Osteocyte (in vitro differentiated cells): Measurements from ENCODE around the gene FRA10AC1. TPM values are rescaled to one million over a fixed set of nuclear protein-coding genes. Genes with fewer than 3 reads are reported as not detected.

Source experiments
- DNase-seq: peaks from one replicate; pipeline ENCODE4 v3.0.0; 2021; ENCODE audit warnings: mixed read lengths; ENCODE audit not compliant: unreplicated experiment; ENCODE audit errors: extremely low spot score
- H3K27ac Mint-ChIP-seq: one replicate; pipeline ENCODE4 v1.8.0; 2021; ENCODE audit warnings: mild to moderate bottlenecking, mixed read lengths; ENCODE audit not compliant: unreplicated experiment
- H3K27me3 Mint-ChIP-seq: one replicate; pipeline ENCODE4 v1.8.0; 2021; ENCODE audit warnings: mixed read lengths; ENCODE audit not compliant: unreplicated experiment
- H3K36me3 Mint-ChIP-seq: one replicate; pipeline ENCODE4 v1.8.0; 2021; ENCODE audit warnings: mixed read lengths; ENCODE audit not compliant: unreplicated experiment
- H3K4me1 Mint-ChIP-seq: one replicate; pipeline ENCODE4 v1.8.0; 2021; ENCODE audit warnings: mixed read lengths; ENCODE audit not compliant: unreplicated experiment
- H3K4me3 Mint-ChIP-seq: one replicate; pipeline ENCODE4 v1.8.0; 2021; ENCODE audit warnings: mild to moderate bottlenecking, moderate library complexity, mixed read lengths; ENCODE audit not compliant: unreplicated experiment
- H3K9me3 Mint-ChIP-seq: one replicate; pipeline ENCODE4 v1.8.0; 2021; ENCODE audit warnings: mixed read lengths; ENCODE audit not compliant: unreplicated experiment
- total RNA-seq: library from RNA; stranded (reverse); gene quantifications from 2 replicates; pipeline ENCODE4 v1.2.1, GENCODE V29; 2021
- TF ChIP-seq, protein P1 (sequence below): fragments of 200-600 bp; sonication (generic); IDR thresholded peaks from 2 replicates; pipeline ENCODE4 v1.5.0; 2021; ENCODE audit warnings: antibody characterized with exemption, mild to moderate bottlenecking, moderate library complexity

The FRA10AC1 gene
- total RNA-seq, 1 donor from 2014 or later: 13.0 TPM

DNA sequence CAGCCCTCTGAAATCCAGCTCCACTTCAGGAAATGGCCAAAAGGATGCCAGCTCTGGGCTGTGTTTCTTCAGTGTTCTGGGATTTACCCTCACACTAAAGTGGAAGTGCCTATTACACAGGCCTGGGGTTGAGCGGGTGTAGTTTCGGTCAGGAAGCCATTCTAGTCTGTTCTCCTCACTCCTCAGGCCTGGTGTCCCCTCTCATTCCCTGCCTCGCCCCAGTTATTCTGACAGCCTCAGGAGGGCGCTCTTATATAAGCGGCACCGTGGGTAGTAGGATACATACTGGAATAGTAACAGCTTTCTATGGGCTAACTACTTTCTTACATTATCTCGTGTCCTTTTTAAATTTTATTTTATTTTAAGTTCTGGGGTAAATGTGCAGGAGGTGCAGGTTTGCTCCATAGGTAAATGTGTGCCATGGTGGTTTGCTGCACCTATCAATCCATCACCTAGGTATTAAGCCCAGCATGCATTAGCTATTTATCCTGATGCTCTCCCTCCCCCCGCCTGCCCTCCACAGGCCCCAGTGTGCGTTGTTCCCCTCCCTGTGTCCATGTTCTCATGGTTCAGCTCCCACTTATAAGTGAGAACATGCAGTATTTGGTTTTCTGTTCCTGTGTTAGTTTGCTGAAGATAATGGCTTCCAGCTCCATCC is 43.1 kb upstream of the FRA10AC1 start:
- Mint-ChIP-seq H3K27me3 (no peaks in the 10 kb centered on the region), H3K36me3 (peaks cover 2% of the 10 kb centered on the region), H3K9me3 (no peaks in the 10 kb centered on the region), H3K4me1 (peaks cover 45% of the 10 kb centered on the region), H3K27ac (peak overlapping the region; percentile 34), H3K4me3 (no peak overlapping the region)
- TF ChIP-seq, protein P1, sequence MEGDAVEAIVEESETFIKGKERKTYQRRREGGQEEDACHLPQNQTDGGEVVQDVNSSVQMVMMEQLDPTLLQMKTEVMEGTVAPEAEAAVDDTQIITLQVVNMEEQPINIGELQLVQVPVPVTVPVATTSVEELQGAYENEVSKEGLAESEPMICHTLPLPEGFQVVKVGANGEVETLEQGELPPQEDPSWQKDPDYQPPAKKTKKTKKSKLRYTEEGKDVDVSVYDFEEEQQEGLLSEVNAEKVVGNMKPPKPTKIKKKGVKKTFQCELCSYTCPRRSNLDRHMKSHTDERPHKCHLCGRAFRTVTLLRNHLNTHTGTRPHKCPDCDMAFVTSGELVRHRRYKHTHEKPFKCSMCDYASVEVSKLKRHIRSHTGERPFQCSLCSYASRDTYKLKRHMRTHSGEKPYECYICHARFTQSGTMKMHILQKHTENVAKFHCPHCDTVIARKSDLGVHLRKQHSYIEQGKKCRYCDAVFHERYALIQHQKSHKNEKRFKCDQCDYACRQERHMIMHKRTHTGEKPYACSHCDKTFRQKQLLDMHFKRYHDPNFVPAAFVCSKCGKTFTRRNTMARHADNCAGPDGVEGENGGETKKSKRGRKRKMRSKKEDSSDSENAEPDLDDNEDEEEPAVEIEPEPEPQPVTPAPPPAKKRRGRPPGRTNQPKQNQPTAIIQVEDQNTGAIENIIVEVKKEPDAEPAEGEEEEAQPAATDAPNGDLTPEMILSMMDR: peak; percentile 66
- no peak for DNase-seq

DNA sequence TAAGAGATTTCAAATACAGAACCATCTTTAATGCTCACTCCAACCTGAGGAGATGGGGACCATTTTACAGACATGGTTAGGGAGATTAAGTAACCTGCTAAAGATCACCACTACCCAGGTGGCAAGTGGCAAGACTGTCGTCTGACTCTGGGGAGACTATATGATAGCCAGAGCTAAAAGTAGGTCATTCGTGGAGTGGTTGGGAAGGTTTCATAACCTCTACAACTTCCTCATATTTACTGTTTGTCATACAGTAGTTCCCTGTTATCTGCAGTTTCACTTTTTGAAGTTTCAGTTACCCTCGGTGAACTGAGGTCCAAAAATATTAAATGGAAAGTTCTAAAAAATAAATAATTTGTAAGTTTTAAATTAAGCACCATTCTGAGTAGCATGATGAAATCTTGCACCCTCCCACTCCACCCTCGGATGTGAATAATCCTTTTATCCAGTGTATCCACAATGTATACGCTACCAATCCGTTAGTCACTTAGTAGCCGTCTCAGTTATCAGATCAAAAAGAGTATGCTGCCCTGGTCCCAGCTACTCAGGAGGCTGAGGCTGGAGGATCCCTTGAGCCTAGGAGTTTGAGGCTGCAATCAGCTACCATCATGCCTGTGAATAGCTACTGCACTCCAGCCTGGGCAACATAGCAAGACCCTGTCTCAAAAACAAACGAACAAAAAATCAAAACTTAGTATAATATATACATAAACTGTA is 40.4 kb upstream of the FRA10AC1 start:
- peaks cover 21% of the 10 kb centered on the region for H3K27me3 Mint-ChIP-seq
- H3K27ac Mint-ChIP-seq: no peak overlapping the region
- H3K36me3 Mint-ChIP-seq: peaks cover 4% of the 10 kb centered on the region
- TF ChIP-seq, protein P1: no peak
- peaks cover 3% of the 10 kb centered on the region for H3K9me3 Mint-ChIP-seq
- DNase-seq: no peak
- peaks cover 25% of the 10 kb centered on the region for H3K4me1 Mint-ChIP-seq
- no peak overlapping the region for H3K4me3 Mint-ChIP-seq

DNA sequence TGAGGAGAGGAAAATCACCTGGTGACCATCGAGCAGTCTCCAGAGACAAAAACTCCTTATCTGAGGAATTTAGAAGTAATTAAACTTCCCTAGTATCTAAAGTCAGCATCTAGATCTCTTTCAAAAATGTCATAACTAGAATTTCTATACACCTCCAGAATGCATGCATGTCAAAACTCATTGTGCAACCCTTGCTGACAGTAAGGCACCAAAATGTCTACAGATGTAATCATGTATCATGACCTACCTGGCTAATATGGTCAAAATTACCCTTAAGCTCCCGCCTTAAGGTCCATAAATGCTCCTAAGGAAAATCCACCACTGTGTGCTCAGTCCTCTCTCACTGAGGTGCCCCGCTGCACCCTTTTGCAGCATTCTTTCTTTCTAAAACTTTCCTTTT is 39.0 kb upstream of the FRA10AC1 start:
- TF ChIP-seq, protein P1: no peak
- peaks cover 3% of the 10 kb centered on the region for H3K9me3 Mint-ChIP-seq
- peaks cover 13% of the 10 kb centered on the region for H3K4me1 Mint-ChIP-seq
- peaks cover 4% of the 10 kb centered on the region for H3K36me3 Mint-ChIP-seq
- H3K4me3 Mint-ChIP-seq: no peak overlapping the region
- no peak for DNase-seq
- H3K27ac Mint-ChIP-seq: no peak overlapping the region
- peaks cover 35% of the 10 kb centered on the region for H3K27me3 Mint-ChIP-seq

DNA sequence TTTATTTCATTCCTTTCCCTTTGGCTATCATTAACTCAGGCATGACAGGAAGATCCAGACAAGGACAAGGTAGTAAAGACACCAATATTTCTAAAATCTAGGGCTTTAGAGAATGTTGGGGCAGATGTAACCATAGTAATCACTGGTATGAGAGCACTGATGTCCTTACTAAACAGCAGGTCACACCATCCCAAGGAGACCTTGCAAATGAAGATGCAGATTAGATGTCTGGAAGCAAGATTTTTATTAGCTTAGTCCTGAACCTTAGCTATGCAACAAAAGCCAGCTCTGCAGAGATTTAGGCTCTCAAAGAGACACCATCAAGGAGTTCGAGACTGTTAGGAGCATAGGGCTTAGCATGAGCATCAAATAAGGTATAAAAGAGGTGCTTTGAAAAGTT is 23.6 kb upstream of the FRA10AC1 start:
- DNase-seq: no peak
- H3K4me3 Mint-ChIP-seq: no peak overlapping the region
- no peak overlapping the region for H3K27ac Mint-ChIP-seq
- no peaks in the 10 kb centered on the region for H3K9me3 Mint-ChIP-seq
- no peaks in the 10 kb centered on the region for H3K36me3 Mint-ChIP-seq
- H3K27me3 Mint-ChIP-seq: peaks cover 62% of the 10 kb centered on the region
- peaks cover 4% of the 10 kb centered on the region for H3K4me1 Mint-ChIP-seq
- TF ChIP-seq, protein P1: no peak

DNA sequence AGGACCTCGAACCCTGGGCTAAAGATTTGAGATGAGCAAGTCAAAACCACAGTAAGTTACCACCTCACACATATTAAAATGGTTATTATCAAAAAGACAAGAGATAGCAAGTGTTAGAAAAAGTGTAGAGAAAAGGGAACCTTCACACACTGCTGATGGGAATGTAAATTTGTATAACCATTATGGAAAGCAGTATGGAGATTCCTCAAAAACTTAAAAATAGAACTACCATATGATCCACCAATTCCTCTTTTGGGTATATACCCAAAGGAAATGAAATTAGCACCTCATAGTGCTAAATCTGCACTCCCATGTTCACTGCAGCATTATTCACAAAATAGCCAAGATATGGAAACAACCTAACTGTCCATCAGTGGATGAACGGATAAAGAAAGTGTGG is 20.8 kb upstream of the FRA10AC1 start:
- Mint-ChIP-seq H3K9me3 (no peaks in the 10 kb centered on the region), H3K36me3 (no peaks in the 10 kb centered on the region), H3K4me1 (peaks cover 4% of the 10 kb centered on the region), H3K27me3 (peaks cover 66% of the 10 kb centered on the region), H3K4me3 (no peak overlapping the region), H3K27ac (no peak overlapping the region)
- TF ChIP-seq, protein P1: no peak
- no peak for DNase-seq
